Activated CD4-positive, alpha-beta T cell treated with anti-CD3 and anti-CD28 coated beads, Interleukin-2, amount 50 U/mL, for 4 hours (primary cell): ENCODE measurements around the gene PPIP5K2.
"Not testable (repeated sequence)": the region's sequence is repeated elsewhere in the genome, so short reads cannot be mapped to it uniquely, and the experiment has no call there.

Experiments used
- DNase-seq, 2 experiments: peaks; one replicate each; pipeline ENCODE4 v3.0.0-alpha.2; 2020

PPIP5K2 gene

GRCh38 chr5:103210952-103211351 lies 90.9 kb downstream of the PPIP5K2 start:
- no peak for DNase-seq

- DNase-seq: no peak
Measured at GRCh38 chr5:103211576-103212561, 91.8 kb downstream of the PPIP5K2 start.

- DNase-seq: no peak
Measured at GRCh38 chr5:103216137-103216536, 96.0 kb downstream of the PPIP5K2 start.

DNA sequence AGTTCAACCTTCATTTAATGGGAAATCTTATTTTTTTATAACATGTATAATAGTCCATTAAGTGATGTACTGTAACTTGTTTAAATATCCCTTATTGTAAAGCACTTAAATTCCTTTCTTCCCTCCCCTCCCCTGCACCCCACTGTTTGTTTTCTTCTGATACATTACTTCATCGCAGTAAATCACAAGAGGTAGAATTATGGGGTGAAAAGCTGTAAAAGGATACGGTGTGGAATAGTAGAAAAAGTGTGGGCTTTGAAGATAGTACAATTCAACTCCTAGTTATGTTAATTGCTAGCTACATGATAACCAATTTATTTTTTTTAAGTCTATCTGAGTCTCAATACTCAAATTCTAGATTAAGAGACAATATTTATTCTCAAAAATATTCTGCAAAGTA lies 96.6 kb downstream of the PPIP5K2 start:
- DNase-seq: no peak

GRCh38 chr5:103217101-103217500 lies 97.0 kb downstream of the PPIP5K2 start:
- DNase-seq: no peak

DNA sequence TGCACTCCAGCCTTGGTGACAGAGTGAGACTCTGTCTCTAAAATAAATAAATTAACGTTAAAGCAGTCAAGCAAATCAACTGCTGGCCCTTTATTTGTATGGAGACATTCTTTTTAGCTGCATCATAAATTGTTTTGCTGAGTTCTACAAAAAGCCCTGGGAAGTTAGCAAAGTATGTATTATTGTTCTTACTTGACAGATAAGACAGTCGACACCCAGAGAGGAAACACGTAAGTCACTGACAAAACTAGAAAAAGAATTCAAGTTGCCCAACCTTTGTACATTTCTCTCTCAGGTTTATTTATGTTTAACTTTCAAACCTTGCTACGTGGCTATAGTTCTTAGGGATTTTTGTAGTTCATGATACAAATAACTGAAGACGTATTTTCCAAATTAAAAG lies 98.1 kb downstream of the PPIP5K2 start:
- no peak for DNase-seq

DNA sequence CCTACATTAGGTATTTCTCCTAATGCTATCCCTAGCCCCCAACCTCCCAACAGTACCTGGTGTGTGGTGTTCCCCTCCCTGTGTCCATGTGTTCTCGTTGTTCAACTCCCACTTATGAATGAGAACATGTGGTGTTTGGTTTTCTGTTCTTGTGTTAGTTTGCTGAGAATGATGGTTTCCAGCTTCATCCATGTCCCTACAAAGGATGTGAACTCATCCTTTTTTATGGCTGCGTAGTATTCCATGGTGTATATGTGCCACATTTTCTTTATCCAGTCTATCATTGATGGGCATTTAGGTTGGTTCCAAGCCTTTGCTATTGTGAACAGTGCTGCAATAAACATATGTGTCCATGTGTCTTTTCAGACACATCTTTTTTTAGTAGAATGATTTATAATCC lies 99.0 kb downstream of the PPIP5K2 start:
- not testable (repeated sequence) for DNase-seq

GRCh38 chr5:103223031-103223955 lies 103.2 kb downstream of the PPIP5K2 start:
- DNase-seq: no peak

GRCh38 chr5:103224118-103224893 lies 104.2 kb downstream of the PPIP5K2 start:
- DNase-seq: no peak

DNA sequence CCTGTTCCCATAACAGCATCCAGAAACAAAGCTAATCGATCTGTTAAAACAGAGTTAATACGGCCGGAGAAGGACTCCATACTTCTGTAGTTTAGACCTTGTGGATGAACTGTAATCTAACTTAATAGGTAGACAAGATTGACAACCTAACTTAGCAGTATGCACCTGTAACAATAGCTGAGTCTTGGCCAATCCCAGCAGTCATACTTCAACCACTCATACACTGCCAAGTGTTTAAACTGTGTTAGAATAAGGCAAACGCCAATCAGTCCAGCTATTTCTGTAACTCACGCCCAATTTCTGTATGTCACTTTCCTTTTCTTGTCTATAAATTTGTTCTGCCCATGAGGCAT lies 104.8 kb downstream of the PPIP5K2 start:
- DNase-seq: no peak

- DNase-seq: no peak
Measured at GRCh38 chr5:103228061-103228460, 108.0 kb downstream of the PPIP5K2 start.

GRCh38 chr5:103228588-103228987 lies 108.5 kb downstream of the PPIP5K2 start:
- DNase-seq: no peak

DNA sequence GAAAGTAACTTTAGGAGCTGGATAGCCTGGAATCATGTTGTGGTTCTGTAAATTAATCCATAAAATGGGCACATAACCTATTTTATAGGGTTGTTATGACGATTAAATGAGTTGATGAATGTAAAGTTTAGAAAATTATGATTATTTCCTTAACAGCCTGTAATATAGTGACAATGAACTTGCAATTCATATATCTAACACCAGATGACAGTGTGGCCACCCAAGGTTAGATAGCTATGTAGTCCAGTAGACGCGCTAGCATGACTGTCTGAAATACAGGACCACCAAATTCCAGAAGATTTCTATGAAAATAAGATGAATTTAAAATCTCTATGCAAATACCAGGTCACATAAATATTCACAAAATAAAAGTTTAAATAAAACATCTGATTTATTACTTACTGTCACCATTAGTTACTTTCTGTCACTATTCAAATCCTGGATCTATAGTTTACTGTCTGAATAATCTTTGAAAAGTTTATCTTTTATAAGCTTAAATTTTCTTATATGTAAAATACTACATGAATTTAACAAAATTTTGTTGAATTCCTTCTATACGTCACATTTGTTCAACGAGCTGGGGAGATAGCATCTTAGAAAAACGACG lies 112.4 kb downstream of the PPIP5K2 start:
- no peak for DNase-seq

DNA sequence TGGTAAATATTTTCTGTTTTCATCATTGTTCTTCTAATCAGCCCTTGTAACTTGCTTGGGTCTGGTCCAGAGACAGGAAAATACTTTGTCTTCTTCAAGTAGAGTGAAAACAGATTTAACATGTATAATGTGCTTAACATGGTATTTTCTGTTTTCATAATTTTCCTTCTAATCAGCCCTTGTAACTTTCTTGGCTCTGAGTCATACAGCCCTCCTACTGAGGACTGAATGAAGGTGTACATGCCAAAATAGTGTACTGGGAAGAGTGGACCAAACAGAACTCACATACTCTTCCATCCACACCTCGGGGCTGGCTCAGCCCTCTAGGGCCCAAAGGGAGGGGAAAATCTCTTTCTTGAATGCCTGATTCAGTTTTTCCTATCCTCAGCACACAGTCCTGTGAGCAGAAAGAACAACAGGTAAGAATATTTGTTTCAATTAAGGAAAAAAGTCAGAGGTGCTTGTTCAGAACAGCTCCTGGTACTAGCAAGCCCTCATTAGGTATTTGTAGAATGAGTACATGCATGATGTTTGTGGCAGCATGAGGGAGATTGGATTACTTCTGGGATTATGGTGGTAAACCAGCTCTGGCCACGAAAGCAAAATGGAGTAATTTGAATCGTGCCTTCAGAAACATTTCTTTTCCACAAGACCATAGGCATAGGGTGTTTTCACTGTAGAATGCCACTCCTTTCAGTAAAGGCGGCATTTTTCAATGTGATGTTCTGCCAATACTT lies 114.3 kb downstream of the PPIP5K2 start:
- no peak for DNase-seq

DNA sequence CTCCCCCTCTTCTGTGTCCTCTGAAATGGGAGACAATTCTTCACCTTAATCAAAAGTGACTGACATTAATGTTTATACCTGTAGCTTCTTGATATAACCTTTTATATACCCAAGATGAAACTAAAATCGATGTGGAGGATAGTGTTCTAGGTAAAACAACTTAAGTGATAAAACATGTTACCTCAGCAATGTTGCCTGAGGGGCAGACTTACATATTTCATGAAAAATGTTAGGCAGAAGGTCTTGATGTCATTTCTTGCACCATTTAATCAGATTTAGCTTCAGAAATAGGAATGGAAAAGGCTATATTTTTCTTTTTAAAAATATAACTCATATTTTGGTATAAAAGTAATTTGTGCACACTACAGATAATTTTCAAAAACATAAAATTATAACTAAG lies 115.8 kb downstream of the PPIP5K2 start:
- no peak for DNase-seq

GRCh38 chr5:103237778-103238177 lies 117.7 kb downstream of the PPIP5K2 start:
- DNase-seq: no peak

DNA sequence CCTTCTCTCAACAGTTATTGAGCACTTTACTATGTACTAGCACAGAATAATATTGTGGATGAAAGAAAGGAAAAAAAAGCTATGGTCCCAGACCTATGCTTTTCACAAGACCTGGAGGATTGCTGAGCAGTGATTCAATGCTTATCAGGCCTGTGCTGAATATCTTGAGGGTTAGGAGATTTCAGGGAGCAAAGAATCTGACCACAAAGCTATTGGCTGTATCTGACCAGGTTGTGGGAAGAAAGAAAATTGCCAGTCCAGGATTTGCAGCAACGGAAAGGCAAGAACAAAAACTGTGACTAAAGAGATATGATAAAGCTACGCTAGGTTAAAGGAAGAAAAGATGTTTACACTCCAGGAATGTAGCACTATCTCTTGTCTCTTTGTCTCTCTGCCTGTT lies 123.6 kb downstream of the PPIP5K2 start:
- no peak for DNase-seq

GRCh38 chr5:103244398-103244797 lies 124.3 kb downstream of the PPIP5K2 start:
- no peak for DNase-seq

DNA sequence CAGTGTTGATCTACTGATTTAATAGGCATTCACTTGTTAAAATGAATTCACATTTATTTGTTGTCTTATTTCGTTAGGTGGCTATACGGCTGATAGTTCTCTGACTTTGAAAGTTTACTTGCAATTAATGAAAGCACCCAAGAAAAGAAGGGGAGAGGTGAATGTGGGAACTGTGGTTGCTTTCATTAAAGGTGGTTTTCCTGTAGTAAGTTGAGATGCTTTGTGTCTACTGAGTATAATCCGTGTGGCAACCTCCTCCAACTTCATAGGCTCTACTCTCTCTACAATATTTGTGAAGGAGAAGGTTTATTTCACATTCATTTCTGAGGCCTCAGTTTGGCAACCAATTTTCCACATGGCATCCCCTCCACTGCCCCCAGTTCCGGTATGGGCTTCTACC lies 125.7 kb downstream of the PPIP5K2 start:
- no peak for DNase-seq

DNA sequence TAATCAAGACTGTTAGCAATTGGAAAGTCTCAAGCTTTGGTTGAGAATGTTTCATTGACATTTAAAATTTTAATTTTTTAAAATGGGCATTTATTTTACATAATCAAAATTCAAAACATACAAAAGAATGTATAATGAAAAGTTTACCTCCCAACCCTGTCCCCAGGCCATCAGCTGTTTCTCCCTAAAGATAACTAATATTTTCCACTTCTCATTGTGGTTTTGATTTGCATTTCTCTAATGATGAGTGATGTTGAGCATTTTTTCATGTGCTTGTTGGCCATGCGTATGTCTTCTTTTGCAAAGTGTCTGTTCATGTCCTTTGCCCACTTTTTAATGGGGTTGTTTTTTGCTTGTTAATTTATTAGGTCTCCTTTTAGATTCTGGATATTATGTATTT lies 127.0 kb downstream of the PPIP5K2 start:
- no peak for DNase-seq

GRCh38 chr5:103249068-103249467 lies 129.0 kb downstream of the PPIP5K2 start:
- DNase-seq: no peak

- DNase-seq: no peak
Measured at GRCh38 chr5:103254921-103255320, 134.8 kb downstream of the PPIP5K2 start.
